ENCODE results near the gene SMAD2.
"Not testable (repeated sequence)": the region's sequence is repeated elsewhere in the genome, so short reads cannot be mapped to it uniquely, and the experiment has no call there.

The SMAD2 gene

DNA sequence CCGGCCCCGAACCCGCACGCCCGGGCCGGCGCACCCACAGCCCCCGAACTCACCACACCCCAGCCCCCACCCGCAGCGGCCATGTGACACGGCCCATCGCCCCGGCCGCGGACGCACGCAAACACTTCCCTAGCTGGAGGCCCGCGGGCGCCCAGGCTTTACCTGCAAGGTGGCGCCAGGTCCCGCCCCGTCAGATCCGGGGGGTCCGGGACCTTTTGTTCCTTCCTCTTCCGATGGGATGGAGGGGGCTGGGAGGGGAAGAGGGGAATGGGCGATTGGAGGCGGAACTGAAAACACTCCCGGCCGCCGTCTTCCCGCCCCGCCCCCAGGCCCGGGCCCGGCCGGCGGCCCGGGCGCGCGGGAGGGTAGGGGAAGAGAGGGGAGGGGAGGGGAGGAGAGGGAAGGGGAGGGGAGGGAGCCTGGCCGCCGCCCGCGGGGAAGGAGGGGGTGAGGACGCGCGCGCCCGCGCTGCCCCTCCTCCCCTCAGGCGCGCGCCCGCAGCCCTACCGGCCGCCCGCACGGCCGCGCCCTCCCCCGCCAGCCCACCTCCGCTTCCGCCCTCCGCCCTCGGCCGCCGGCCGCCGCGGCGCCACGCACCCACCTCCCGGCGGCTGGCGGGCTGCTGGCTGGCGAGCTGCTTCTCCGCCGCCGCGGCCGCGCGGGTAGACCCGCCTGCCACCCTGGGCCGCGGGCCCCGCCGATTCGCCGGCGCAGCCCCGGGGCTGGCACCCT is at the start of gene SMAD2:
TSS of gene SMAD2 (minus strand) at position 461 of the 732 bp plus-strand sequence. CDS start 33,903 bp downstream, outside the sequence.
- peak; percentile 74 to 89 for DNase-seq

DNA sequence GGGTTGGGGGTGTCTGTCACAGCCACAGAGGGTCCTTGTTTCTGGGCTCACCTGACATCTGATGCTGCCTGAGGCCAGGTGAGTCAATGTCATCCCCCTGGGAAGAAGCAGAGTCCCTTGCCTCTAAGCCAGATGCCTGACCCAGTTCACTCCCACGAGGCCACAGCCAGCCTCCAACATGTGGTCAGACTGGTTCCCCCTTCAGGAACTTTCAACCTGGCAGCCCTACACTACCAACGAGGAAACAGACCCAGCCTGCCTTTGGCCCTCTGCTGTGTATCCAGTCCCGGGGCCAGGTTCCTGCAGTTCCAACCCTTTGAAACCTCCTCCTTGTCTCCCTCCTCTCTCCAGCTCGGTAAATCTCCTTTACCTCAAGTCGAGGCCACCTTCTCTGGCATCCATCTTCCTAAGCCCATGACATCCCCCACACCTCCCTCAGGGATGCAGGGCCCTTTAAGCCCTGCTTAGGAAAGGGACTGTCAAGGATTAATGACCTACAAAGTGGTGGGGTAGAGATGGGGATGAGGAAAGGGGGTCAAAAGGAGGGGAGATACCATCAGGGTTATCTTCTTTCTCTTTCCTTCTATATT is 49.2 kb upstream of the SMAD2 start:
- no peak for DNase-seq

DNA sequence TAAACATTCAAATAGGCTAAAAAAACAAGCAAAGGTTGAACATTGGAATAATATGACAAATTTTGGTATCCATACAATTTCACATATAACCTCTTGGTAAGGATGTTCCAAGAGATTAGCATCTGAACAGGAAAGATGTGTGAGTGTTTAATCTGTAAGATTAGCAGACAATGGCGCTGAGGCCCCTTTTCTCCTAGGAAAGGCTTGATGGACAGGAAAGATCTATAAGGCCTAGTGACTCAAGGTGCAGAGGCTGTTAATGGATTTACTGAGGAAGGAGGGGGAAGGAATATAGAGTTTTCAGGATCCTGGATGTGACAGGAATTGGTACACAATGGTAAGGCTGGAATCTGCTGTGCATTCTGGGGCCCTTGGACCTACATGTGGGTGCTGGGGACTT is 48.1 kb upstream of the SMAD2 start:
- DNase-seq, result no peak

DNA sequence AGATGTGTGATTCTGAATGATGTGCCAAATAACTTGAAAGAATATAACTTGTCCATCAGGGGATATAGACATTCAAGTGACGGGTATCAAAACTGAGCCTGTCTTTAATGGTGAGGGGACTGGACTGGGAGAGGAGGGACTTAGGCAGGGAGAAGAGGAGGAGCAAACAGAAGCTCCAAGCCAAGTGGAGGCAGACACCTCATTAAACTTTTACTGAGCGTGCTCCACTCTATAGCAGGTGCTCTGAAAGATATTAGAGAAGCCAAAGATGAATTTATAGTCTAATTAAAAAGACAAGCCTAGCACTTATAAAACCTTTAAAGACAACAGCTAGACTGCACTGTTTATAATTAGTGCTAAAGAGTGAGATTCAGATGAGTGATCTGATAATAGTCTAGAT is 47.7 kb upstream of the SMAD2 start:
- no peak for DNase-seq

DNA sequence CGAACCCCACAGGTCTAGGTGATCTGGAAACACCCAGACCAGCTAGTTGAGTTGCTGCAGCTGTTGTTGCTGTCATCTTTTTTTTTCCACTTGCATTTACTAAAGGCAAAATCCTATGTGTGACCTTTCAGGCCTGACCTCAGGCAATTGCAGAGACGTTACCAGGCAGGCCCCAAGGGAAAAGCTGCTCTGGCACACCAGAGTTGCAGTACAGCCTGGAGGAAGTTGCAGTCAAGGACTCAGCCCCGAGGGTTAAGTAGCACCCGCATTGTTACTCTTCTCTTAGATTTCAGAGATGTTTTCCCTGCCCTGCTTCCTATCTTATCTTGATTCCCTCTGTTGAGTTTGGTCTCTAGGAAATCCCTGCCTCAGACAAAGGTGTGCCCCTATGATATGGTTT is 45.2 kb upstream of the SMAD2 start:
- no peak for DNase-seq

DNA sequence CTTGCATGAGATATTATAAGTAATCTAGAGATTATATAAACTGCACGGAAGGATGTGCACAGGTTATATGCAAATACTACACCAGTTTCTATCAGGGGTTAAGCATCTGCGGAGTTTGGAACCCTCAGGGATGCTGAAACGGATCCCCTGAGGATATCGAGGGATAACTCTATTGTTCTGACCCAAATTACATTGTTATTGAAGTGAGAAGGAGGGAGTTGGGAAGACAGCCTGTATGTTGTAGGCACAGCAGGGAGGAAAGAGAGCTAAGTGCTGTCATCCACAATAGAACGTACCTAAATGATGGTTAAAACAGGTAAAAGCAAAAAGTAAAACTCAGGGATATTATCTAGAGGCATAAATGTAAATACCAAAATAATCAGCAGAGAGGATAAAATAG is 44.6 kb upstream of the SMAD2 start:
- no peak for DNase-seq

DNA sequence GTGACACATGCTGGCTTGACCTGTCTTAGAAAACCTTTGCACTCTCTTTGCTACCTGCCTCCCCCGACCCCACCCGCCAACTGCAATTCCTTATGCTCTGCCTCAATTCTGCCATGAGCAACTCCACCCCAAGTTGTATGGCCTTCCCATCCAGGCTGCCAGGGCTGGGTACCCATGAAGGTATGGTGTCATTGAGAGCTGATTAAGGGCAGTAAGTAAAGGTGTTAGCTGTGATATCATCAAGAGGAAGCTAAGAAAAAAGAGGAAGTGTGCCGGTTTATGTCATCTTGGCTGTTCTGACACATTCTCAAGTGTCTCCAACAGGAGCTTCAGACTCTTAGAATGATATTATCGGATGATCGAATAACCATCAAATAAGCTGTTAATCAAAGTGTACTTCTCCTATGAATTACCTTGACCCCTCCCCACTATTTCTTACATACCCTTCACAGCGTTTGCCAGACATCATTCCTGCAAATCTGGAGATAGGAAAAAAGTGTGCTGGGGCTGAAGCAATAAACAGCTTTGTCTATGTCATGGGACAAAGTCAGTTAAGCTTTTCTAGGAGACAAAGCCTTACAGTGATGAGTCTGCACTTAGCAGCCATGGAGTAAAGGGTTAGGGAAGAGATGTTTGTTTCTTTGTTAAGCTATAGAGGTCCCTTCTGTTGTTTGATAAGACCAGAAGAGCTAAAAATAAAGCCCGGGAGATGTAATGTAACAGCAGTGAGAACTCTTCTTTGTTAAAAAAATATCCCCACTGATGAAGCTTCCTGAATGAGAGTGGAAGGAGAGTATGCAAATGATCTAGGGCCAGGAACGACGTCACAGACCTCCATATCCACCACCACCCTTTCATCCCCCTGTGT is 40.4 kb upstream of the SMAD2 start:
- peak in 1 of 2 donors; percentile 15 for DNase-seq

DNA sequence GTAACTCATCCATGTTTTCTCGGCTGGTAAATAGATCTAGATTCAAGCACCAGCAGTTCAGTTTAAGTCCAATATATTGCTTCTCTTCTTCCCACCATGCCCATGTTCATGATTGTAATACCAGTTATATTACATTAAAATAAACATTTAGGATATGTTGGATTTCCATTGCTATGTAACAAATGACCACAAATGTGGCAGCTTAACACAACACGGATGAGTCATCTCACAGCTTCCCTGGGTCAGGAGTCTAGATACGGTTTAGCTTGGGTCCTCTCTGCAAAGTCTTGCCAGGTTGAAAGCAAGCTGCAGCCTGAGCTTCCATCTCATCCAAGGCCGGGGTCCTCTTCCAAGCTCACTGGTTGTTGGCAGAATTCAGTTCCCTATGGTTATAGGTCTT is 39.4 kb upstream of the SMAD2 start:
- DNase-seq, result no peak

DNA sequence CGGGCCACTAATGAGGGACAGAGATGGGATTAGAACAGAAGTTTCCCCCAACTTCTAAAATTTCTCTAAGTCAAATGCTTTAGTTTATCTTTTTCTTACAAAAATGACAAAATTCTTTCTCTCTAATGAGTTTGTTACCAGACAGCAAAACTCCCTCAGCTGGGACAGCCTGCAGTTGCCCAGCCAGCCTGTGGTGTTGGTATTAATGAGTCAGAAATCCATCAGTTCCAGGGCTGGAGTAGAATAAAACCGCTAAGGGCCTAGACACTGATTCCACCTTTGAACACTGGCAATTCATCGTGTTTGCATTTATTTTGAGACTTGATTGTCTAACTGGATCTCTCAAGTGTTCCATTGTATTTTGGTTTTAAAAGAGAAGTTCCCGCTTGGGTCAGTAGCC is 38.3 kb upstream of the SMAD2 start:
- DNase-seq, result no peak

DNA sequence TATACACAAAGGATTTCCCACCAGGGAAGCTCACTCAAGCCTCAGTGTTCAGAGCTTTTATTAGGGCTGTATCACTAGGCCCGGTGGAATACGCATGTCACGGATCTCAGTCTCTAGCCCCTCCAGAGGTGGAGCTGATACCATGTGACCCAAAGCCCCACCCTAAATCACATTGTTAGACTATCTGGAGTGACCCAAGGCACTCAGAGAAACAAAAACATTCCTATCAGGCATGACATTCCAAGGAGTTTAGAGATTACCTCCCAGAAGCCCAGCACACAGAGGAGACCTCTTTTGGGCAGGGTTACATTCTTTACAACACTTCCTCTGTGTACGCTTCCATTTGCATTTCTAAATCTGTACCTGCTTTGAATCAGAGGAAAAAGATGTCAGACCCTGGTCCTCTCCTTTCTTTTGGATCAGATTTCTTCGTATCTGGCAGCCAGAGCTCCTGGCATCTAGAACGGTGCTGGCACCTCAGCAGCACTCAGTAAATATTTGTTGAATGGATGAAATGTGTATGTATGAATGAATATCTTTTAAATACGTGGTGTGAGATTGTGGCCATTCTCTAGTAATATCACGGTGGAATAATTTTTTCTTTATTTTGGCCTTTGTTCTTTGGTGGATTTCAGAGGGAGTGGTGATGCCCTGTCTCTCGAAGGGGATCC is 37.7 kb upstream of the SMAD2 start:
- DNase-seq, result no peak

DNA sequence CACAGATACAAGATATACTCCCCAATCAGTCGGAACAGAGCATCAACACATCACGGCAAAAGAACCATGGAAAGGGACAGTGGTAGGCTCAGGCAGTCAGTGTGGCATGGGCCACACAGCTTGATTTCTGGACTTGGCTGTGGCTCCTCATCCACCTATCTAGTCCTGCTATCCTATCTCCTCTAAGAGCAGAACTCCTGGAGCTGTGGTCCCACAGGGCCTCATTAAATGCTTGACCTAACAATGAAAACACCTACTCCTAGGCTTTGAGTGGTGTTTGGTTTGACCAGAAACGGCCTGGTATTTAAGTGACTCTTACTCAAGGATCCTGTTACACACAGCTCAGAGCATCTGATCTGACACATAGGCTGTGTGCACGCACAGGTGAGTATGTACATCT is 33.6 kb upstream of the SMAD2 start:
- DNase-seq, result no peak

DNA sequence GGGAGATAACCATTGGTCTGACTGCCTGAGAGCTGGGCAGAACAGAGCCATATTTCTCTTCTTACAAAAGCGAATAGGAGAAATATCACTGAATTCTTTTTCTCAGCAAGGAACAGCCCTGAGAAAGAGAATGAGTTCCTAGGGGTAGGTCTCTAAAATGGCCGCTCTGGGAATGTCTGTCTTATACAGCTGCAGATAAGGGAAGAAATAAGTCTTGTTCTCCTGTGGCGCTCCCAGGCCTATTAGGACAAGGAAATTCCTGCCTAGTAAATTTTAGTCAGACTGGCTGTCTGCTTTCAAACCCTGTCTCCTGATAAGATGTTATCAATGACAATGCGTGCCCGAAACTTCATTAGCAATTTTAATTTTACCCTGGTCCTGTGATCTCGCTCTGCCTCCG is 30.5 kb upstream of the SMAD2 start:
- DNase-seq, result not testable (repeated sequence)

DNA sequence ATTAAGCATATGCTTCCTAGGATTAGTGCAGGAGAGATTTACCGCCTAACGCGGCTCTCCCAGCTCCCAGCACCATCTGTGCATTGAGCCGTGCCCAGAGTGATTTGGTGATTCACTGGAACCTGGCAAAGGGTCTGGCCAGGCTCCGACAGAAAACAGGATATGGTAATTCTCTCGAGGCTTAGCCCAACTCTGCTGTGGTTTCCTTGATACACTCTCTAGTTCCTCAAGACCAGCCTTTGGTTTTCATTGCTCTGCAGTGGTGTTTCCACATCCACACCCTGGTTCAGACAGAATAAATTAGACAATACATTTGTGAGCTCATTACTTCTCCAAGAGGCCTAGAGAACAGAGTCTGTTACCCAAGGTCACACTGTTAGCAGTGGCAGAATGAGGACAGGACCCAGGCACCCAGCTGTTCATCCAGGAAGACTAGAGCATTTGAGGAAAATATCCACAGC is 23.0 kb upstream of the SMAD2 start:
- peak; percentile 23 to 45 for DNase-seq

DNA sequence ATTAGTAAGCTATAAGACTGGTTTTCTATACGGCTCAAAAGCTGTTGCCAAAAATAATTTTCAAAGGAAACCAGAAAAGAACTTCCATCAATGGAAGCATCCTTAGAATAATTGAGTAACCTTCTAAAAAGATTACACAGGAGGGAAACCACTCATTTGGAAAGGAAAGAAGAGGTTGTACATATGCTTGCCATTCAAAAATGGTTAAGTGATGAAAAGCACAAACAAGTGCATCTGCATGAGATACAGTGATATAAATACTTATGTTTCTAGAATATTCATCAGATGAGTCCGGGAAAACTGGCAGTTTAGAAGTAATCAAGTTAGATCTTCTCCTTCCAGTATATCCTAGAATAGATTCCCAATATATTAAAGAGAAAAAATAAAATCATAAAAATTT is 20.1 kb upstream of the SMAD2 start:
- DNase-seq, result no peak

DNA sequence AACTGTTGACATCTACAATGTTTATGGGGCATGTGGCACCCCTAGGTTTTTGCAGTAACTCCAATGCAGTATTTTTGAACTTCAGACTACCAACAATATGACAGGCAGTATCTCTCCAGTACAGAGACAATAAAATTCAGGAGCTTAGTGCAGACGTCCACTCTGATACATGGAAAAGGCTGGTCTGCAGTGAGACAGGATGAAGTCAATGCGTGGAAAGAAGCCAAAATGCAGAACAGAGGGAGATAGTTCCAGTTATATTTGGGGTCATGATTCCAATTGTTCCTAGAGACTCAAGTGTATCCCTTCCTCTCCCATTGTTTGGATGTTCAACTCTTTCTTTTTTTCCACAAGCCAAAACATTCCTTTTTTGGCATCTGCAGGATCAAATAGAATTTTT is 18.7 kb upstream of the SMAD2 start:
- no peak for DNase-seq

DNA sequence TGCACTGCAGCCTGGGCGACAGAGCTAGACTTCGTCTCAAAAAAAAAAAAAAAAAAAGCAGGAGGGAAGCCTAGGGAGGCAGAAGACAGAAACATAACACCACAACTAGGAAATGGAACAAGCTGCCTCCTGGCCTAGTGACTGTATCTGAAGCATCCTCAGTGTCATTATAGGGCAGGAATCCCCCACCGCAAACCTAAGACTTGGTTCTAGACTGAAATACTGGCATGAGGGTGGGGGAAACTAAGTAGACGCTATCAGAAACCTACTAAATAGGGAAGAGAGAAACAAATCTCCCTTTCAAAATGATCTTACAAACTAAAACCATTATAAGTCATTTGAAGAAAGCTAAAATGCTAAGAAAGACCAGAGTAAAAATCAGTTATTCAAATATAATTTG is 16.4 kb upstream of the SMAD2 start:
- no peak for DNase-seq

DNA sequence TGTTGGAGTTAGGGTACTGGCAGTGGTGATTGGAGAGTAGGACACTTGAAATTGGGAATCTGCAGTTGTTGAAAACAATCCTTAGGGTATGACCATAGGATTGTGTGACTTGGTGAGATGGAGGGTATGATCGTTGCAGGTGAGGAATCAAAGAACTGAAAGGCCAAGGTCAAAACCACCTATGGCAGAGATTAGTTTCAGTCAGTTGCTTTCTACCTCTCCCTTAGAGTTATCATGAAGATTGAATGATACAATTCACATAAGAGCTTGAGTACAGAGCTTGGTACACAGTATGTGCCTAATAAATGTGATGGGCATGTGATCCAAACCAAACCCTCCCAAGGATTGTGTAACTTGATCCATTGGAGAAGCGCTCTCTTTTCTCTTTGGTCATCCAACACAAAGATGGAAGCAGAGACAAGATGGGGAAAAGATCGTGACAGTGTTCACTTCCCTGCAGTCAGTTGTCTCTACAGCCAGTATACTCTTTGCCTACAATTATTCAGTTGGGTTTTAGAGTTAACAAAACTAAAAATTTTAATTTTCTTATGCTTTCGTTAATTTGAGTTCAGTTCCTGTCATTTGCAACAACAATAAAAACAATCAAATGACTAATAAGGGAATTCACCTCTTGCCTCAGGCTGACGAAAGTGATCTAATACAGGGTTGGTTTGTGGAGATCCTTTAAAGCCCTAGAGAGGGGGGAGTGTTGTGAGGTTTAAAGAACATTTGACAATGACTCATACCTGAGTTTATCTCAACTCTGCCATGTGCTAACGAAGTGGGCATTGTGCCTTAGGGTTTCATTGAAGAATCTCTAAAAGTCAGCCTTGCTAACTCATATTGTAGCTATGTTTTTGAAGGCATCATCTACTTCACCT is 14.8 kb upstream of the SMAD2 start:
- no peak for DNase-seq

DNA sequence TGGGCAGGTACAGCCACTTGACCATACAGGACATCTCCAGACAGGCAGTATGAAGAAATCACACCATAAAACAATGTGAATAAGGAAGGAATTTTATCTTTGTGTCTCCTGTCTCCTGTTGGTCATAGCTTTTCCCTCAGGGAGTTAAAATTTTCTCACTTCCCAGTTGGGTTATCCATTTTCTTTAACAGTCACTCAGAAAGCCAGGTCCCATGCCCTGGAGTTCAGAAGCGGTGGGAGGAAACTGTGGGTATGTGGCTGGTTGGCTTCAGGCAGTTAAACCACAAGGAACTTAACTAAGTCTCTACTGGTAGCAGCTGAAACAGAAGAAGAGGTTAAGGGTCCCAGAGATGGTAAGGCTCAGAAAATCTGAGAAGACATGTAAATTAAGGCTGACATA is 6.5 kb upstream of the SMAD2 start:
- no peak for DNase-seq

DNA sequence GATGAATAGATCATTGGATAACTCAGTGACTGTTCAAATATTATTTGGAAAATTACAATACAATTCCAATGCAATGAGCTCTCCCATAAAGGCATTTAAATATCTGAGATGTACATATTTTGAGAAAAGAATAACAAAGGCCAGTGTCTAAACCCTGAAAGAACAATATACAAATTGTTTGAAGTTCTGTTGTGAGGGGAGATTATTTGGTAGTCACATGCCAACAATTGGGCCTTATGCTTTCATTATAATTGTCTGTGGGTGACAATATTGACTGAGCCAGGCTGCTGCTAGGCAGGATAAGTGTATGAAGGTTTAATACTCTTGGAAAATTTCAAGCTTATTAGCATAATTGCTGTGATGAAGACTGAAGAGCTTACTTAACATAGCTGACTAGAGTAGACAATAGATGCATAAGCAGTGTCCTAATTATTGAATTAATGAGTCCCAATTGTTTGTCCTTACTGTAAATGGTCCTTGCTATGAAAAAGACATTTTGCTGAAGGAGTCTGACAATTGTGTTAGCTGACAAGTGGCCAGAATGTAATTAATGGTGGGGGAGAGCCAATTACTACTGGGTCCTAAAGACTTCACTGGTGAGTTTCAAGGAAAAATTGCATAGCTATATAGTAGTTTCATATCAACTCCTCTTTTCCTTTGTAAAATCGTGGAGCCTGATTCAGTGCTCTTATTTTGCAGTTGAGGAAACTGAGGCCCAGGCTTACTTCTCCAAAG is 5.0 kb upstream of the SMAD2 start:
- DNase-seq, result no peak

DNA sequence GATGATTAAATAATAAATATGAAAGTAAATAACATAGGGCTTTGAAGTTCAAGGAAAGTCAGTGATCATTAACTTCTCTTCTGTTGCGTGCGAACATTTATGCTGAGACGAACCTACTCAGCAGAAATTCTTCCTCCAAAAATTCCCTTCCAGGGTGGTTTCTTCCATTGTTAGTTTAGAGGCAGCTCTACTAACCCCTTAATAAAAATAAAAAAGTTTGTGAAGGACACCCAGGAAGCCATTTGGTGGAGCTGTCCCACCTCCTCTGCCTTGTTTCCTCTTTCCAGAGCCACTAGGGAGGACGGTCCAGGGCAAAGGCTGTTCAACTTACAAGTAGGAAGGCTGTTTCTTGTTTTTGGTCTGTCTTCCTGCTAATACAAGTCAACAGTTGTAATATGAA is 2.1 kb upstream of the SMAD2 start:
- peak in 1 of 2 donors; percentile 10 for DNase-seq

DNA sequence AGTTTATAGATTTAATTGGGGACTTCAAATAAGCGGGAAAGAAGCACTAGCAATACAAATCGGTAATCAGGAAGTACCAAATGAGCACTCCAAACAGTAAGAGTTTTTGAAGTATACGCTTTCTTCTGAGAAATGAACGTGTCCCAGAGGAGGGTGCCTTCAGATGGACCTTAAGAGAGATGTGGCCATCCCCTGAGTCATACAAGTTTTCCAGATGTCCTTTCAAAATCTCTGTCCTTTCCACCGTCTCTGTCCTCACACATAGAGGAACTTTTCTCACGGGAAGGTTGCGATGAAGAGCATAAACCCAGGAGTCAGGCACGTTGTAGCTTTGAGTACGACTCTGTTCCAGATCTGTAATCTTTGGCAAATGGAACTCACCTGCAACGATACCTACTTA is 1.7 kb upstream of the SMAD2 start:
- no peak for DNase-seq

DNA sequence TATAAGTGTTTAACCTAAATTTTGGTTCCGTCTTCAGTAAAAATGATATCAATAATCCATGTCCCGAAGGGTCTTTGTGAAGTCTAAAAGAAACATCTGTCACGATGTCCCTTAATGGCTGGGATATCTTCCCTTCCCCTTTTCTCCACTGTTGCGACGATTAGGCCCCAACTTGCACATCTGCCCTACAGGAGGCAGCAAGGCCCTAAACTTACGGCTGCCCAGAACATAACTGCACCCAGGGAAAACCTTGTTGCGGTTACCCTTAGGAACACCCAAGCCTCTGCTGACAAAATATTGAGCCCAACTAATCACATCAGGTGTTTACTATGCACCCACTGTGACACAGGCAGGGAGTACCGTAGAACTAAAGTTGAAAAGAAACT is 1.3 kb upstream of the SMAD2 start:
- DNase-seq, result peak; percentile 38 to 47

Measured in CD4-positive, alpha-beta T cell treated with Interferon alpha-2 for 1 hour (primary cell).